ENCODE data around the gene KLHL36.

The KLHL36 gene

DNA sequence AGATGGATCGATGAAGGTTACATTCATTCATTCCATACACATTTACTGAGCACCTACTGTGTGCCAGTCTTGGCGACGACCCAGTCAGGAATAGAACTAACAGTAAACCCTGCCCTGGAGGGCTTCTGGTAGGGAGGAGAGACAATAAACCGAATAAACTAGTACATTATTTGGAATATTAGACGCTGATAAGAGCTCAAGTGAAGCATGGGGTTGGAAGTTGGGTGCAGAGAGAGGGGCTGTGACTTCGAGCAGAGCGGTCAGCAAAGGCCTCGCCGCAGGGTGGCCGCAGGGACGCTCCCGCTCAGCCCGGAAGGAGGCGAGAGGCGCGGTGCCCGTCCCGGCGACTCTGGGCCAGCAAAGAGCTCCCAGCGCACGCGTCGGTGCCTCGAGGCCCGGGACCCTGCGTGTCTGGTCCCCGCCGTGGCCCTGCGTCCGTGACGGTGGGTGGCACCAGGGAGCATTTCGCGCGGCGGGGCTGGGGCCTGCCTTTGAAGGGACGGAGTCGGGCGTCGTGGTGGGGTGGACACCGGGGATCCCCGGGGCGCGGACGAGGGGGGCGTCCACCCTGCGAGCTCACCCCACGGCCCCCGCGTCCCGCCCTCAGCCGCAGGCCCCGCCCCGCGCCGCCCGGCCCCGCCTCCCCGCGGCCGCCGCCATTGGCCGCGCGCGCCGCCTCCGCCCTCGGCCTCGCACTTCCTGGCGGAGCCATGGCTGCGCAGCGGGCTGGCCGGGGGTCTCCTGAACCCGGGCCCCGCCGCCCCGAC, at the start of gene KLHL36:
Gene KLHL36 (plus strand): TSS at position 684 of the 767 bp plus-strand sequence. CDS start 2,357 bp downstream, outside the sequence.
- FAIRE-seq = no peak

DNA sequence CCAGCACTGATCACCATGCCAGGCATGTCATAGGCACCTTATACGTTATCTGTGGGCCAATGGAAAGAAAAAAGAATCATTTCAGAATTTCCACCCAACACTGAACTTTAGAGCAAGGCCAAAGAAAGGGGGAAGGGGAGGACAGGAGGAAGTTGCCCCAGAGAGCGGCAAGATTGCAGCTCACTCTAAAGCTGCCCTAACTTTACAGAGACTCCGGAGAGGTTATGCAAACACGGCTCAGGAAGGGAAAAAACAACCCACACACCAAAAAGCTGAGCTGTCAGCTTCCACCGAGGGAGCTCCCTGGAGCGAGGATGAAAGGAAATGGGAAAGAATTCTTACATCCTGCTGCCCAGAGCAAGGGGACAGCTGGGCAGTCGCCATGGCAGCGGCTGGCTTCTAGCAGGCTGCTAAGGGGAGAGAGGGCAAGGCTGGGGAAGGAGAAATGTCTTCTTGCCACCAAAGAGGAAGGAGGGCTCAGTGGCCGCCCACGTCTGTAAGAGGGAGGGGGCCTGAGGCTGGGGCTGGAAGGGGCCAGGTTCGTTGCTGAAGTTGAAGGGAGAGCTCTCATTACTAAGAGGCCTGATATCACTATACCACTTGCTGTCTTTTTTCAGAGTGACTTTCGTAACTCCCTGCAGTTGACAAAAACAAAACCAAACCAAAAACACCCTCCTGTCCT, 48.6 kb upstream of the KLHL36 start:
- no peak for FAIRE-seq

DNA sequence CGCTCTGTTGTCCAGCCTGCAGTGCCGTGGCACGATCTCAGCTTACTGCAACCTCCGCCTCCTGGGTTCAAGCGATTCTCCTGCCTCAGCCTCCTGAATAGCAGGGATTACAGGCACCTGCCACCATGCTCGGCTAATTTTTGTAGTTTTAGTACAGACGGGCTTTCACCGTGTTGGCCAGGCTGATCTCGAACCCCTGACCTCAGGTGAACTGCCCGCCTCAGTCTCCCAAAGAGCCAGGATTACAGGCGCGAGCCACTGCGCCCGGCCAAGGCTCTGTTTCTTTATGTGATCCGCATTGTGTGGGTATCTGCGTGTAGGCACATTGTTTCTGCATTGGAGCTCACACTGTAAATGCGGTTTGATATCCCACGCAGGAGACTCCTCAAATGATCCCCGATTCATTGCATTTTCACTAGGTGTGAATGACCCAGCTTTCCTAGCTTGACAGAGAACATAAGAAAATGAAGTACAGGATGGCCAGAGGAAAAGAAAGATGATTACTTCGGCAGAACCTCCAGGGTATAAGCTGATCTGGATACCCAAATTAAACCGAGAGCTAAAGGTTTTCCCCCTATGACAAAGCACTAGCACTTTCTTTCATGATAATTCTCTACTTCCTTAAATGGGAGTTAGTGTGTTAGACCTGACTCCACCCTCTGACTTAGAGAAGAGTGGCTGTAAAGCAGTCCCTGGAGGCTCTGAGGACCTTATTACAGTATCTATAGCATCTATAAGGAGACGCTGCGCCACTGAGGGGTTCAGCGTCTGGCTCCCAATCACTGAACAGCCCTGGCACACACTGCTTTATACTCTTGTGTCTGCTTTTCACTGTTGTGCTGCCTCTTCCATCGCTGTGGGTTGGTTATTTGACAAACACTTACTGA, 47.7 kb upstream of the KLHL36 start:
- no peak for FAIRE-seq

DNA sequence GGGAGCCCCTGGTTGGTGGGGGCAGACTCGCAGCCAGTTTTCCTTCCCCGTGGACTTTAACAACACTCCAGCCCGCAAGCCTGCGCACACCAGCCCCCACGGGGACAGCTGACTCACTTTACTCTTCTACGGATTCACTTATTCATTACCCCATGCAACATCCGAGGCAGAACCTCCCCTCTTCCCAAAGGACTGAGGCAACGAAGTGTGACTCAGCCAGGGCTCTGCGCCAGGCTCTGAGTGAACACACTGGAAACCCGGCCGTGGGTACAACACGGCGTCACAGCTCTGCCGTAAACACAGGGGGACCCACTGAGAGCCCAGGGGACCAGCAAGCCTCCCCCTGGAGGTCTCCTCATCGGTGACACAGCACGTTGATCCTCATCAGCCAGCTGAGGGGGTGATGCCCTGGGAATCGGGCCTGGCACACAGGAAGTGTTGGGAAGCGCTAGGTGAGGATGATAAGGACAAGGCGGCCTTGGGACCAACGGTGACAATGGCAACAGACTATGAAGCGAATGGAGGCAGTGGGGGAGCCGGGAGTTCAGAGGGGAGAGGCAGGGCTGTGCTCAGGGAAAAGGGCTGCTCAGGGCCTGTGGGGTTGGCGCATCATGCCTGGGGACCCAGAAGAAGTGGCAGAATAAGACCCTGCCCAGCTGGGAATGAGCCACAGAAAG, 45.0 kb upstream of the KLHL36 start:
- FAIRE-seq = no peak

DNA sequence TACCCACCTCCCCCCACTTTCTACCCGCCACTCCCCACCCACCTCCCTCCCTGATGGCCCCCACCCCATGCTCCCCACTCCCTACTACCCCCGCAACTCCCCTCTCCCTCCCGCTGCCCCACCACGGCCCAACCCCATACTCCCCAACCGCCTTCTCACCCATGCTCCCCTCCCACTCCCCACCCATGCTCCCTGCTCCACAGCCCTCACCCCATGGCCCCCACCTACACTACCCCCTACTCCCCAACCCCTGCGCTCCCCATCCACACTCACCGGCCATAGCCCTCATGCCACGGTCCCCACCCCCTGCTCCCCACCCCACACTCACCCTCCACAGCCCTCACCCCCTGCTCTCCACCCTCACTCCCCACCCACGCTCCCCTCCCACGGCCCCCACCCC, 44.4 kb upstream of the KLHL36 start:
- no peak for FAIRE-seq

DNA sequence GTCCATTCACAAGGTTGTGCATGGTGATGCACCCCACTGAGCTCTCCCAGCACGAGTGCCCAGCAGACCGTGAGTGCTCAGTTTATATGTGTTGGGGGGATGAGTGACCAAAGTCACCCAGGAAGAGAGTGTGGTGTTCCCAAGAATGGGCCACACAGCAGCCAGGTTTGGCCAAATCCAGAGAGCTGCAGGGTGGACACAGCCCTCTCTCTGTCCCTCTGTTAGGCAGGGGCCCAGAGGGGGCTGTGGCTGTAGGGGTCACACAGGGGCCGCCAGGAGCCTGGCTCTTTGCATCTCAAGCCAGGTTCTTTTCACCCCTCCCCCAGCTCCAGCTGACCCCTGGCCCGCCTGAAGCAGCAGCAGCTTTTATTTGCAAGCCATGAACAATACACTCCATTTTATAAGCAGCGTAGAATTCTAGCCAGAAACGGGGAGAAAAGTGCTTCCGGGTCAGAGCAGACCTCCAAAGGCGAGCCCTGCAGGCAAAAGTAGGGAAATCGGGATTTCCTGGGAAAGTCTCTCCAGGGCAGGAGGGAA, 43.8 kb upstream of the KLHL36 start:
- no peak for FAIRE-seq

DNA sequence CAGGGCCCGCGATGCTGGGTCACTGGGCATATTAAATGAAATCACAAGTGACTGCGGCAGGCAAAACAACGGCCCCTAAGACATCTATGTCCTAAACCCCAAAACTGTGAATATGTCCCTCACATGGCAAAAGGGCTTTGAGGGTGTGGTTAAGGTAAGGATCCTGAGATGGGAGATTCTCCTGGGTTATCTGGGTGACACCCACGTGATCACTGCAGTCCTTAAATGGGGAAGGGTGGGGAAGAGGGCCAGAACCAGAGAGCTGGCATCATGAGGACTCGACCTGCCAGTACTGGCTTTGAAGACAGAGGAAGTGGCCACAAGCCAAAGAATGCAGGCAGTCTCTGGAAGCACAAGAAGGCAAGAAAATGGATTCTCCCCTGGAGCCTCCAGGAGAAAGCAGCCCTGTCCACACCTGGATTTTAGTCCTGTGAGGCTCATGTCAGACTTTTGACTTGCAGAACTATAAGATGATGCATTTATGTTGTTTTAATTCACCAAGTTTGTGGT, 42.9 kb upstream of the KLHL36 start:
- FAIRE-seq = no peak

DNA sequence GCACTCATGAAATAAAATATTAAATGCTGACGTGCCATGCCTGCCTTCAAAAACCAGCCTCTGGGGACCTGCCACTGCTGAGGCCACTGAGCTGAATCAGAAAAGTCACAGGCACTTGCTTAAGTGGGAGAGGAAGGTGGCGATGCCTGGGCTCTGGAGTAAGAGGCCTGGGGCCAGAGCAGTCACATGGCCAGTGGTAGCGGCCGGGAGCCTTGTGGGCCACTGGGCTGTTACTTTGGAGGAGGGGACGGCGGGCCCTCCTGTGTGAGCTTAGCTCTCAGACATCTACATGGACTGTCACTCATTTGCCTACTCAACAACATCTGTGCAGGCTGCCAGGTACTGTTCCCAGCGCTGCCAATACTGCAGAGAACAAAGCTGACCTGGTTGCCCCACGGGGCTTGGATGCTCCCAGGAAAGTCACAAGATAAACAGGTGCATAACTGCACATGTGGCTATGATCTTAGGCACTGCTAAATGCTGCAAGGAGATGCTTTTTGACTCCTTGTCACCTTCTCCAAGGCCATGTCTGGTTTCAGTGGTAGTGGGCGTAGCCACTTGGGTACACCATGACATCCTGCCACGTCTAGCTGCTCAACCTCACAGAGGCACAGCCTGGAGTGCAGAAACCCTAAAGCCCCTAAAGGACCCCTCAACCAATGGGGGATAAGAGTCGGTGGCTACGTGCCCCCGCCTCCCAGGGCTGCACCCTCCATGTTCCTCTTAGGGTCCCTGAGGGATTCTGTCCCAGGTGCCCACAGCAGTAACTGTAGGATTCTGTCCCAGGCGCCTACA, 42.0 kb upstream of the KLHL36 start:
- no peak for FAIRE-seq

DNA sequence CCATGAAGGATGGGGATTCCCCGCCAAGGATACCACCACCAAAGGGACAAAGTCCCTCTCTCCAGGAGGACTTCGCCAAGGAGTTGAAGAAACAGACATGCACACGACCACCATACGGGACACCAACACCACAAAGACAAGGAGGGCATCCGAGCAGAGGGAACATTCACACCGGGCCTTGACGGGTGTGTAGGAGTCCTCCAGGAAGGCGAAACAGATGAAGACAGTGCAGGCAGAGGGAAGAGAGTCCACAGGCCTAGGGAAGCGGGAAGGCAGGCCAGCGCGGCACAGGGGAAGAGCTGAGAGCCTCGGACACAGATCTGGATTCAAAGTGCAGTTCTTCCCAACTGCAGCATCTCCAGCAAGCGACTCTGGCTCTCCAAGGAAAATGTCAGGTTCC, 41.2 kb upstream of the KLHL36 start:
- FAIRE-seq = no peak

DNA sequence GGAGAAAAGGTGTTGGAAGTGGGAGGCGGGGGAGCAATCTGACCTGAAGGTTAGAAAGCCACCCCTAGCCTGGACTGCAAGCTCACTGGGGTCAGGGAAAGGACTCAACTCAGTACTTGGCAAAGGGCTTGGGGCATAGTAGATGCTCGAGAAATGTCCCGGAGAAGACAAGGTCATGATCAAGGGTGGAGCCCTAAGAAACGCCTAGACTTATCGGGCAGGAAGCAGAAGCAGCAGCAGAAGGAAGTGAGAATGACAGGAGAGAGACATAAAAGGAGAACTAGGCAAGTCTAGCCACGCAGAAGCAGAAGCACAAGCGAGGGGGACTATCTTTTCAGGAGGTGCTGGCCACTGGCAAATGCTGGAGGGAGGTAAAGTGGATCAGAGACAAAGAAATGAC, 40.6 kb upstream of the KLHL36 start:
- no peak for FAIRE-seq

DNA sequence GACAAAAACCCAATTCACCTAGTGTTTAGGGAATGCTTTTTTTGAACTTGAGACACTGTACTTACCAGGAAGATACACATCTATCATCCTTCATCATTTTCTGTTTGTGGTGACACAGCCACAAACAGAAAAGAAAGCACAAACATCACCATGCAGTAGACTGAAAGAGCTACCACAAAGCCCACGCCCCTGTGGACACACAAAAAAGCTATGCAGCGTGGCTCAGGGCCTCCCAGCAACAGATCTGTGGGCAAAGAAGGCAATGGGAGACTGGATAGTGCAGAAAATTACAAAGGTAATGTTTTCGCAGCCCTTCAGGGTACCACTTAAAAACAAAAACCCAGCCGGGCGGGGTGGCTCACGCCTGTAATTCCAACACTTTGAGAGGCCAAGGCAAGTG, 40.0 kb upstream of the KLHL36 start:
- FAIRE-seq = no peak

DNA sequence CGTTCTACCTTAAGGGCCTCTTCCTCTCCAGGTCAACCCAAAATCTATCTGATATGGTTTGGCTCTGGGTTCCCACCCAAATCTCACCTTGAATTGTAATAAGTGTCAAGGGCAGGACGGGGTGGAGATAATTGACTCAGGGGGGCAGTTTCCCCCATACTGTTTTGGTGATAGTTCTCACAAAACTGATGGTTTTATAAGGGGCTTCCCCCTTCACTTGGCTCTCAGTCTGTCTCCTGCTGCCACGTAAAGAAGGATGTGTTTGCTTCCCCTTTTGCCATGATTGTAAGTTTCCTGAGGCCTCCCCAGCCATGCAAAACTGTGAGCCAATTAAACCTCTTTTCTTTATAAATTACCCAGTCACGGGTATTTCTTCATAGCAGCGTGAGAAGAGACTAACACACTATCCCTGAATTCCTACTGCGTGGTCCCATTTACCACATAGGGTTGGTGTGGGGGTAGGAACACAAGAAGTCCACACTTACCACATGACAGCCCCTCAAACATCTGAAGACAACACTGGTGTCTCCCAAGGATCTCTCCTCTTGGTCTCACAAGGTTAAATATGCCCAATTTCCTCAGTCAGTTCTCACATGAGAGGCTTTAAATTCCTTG, 38.6 kb upstream of the KLHL36 start:
- no peak for FAIRE-seq

DNA sequence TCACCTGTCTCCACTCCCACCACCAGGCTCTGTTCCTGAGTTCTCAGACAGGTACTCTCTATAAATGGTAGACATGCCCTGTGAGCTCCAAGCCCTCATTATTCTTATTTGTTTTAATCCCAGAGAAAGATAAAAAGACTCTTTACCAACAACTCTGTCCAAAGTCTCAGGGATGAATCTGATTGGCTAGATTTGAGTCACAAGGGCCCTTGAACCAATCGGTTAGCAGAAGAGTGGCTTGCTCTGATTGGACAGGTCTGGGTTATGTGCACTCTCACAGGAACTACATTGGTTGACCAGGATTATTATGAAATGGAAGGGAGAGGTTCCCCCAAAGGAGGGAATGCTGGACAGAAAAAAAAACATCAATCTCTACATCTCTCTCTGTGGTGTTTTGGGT, 37.9 kb upstream of the KLHL36 start:
- FAIRE-seq = no peak

DNA sequence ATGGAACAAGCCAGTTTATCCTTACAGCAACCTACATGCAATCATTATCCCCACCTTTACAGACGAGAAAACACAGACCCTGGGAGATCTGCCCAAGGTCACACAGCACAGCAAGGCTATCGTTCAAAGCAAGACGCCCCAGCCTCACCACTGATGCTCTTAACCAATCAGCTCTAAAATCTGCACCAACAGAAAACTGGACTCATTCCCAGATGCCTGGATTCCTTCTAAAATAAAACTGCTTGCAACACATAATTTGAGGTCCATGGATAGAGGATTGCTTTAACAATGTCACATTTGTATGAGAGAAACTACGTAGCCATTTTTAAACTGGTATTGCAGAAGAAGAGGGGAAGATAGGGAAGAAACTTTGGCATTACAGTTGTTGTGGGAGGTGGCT, 37.3 kb upstream of the KLHL36 start:
- no peak for FAIRE-seq

DNA sequence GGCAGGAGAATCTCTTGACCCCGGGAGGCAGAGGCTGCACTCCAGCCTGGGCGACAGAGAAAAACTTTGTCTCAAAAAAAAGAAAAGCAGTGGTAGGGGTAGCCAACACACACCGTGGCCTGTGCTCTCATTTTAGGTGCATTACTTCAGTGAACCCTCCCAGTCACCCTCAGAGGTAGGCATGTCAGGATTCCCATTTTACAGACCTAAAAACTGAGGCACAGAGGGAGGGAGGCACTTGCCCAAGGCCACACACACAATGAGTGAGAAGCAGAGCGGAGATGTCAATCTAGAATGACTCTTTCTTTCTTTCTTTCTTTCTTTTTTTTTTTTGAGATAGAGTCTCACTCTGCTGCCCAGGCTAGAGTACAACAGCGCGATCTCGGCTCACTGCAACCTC, 35.6 kb upstream of the KLHL36 start:
- no peak for FAIRE-seq

DNA sequence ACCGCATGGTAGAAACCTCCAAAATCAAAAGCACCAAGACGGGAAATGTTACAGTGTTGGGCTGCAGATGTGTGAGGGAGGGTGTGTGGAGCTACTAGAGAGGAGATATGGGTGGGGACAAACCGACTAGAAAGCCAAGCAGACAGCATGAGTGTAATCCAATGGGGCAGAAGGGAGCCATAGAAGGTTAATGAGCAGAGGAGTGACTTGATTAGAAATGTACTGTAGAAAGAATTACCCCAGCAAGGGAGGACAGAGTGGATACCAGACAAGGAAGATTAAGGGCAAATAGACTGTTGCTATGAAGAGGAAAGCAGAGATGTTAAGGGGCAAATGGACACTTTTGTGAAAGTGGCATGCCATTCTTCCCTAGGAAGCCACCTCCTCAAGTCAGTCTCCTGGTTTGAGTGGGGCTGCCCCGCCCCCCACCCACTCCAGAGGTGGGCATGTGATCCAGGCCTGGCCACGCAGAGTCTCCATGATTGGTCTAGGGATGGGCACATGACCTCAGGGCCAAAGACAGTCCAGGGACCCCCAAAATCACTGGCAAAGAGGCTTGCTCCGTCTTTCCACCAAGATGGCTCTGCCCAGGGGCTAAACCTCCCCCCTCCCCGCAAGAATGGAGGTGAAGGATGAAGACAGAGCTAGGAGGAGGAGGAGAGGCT, 34.8 kb upstream of the KLHL36 start:
- FAIRE-seq = no peak

DNA sequence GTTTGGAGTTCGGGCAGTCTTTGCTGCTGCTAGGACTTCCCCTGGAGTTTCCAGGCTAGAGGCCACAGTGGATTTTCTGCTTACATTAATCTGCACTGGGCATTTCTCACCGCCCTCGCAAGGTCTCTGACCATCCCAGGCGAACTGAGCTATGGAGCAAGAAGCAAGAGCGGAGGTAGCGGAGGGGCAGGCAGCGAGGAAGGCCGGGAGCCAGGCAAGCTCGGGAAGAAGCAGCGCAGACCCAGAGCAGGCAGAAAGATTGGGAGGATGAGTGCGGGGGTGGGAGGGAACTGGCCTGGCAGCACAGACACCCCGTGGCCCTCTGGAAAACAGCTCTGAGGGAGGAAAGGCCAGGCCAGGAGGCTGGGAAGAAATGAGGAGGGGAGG, 34.2 kb upstream of the KLHL36 start:
- no peak for FAIRE-seq

DNA sequence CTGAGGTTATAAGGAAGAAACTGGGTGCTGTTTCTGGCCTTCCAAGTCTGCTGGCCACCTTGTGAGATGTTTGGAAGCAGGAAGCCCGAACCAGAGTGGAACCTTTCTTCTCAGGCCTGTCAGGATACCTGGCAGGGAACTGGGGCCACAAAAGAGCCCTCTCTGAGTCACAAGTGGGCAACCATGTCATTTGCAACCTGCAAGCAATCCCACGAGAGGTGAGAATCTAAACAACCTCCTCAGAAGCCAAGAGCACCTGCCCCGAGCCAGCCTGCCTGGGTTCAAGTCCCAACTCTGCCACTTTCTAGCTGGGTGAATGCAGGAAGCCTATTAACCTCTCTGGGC, 33.7 kb upstream of the KLHL36 start:
- no peak for FAIRE-seq

DNA sequence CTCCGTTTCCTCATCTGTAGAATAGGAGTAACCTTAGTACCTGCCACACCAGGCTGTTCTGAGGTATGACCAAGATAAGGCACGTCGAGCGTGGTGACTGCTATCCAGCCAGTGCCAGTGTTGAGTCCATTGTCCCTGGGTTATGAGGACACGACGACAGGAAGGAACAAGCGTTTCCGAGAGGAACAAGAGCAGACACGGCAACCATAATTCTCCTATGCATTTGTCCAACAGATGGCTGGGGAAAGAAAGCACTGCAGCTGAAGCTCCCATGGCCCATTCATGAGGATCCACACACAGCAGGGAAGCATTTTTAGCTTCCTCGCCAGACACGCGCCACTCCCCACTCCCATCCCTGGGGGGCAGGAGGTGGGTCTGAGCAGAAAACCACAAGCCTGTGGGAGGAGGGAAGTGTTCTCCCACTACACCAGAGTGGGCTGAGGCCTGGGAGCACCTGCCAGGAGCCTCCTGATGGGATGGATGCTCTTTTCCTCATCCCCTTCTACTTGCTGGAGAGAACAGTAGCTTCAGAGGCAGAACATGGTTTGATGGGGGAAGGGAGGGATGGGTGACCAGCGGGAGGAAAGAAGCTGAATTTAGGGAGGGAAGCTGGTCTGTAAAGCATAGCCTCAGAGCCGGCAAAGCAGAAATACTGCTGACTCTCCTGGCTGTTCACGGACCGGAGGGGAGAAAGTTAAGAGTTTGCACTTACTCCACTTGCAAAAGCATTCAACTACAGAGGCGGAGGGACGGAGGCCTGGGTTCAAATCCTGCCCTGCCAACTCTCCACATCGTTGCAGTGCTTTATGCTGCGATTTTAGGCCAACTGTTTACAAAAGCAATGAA, 33.1 kb upstream of the KLHL36 start:
- FAIRE-seq = no peak

DNA sequence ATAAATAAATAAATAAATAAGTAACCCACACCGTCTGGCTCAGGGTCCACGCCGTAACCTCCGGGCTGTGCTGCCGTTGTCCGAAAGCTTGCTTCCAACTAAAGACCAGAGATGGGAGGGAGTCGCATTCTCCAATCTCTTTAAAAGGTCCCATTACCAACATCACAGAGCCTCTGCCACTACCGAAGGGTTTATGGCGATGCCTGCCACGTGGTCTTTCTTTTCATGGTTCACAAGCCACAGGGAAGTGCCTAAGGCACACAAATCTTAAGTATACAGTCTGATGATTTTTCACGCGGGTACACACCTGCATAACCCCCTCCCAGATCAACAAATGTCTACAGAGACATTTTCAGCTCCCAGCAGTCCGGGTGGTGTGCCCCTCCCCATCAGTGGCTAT, 31.8 kb upstream of the KLHL36 start:
- FAIRE-seq = no peak
